ENCODE results near the gene TARS3.

GRCh38 chr15:101697488-101697887 is 26.8 kb downstream of the TARS3 start:
- no peak for TF ChIP-seq CTCF (IDR thresholded peaks at IDR 0.05)
- TF ChIP-seq POLR2A (IDR thresholded peaks at IDR 0.05): no peak
- no peak for TF ChIP-seq POLR2AphosphoS5 (IDR thresholded peaks at IDR 0.05; ENCODE audit: insufficient read depth in 1 of 2, low read depth in 1 of 2)

Measured in vagina (tissue), 2 donors.